HL-60/S4 treated with phorbol 12-myristate 13-acetate at 8.2 ng/mL for 4 days and 3 days (cell line): ENCODE measurements around the gene UBE2E2.

Experiments used
- in situ Hi-C: fragments of 300-500 bp; cut with MboI; formaldehyde crosslinking; loops from 2 replicates; pipeline ENCODE4 v1.15.0; 2022; ENCODE audit warnings: low sequenced_read_pairs

UBE2E2 gene

GRCh38 chr3:23468203-23468602 lies 265.1 kb downstream of the UBE2E2 start:
- in situ Hi-C loops = no loop called here

- in situ Hi-C loops = no loop called here
These were observed 271.6 kb downstream of the UBE2E2 start for GRCh38 chr3:23474580-23475357.

GRCh38 chr3:23475446-23475845 lies 272.3 kb downstream of the UBE2E2 start:
- in situ Hi-C loops = no loop called here

GRCh38 chr3:23479026-23479425 lies 275.9 kb downstream of the UBE2E2 start:
- in situ Hi-C loops = no loop called here

- in situ Hi-C loops = no loop called here
These were observed 276.6 kb downstream of the UBE2E2 start for GRCh38 chr3:23479615-23480328.

- in situ Hi-C loops = no loop called here
These were observed 277.2 kb downstream of the UBE2E2 start for GRCh38 chr3:23480329-23480714.

- in situ Hi-C loops = no loop called here
These were observed 278.0 kb downstream of the UBE2E2 start for GRCh38 chr3:23481011-23481615.

GRCh38 chr3:23481616-23482278 lies 278.6 kb downstream of the UBE2E2 start:
- in situ Hi-C loops = no loop called here

- in situ Hi-C loops = no loop called here
These were observed 281.3 kb downstream of the UBE2E2 start for GRCh38 chr3:23484386-23484785.

GRCh38 chr3:23485922-23486321 lies 282.8 kb downstream of the UBE2E2 start:
- in situ Hi-C loops = no loop called here

GRCh38 chr3:23487015-23487414 lies 283.9 kb downstream of the UBE2E2 start:
- in situ Hi-C loops = no loop called here

- in situ Hi-C loops = no loop called here
These were observed 285.5 kb downstream of the UBE2E2 start for GRCh38 chr3:23488618-23489017.

- in situ Hi-C loops = no loop called here
These were observed 286.4 kb downstream of the UBE2E2 start for GRCh38 chr3:23489300-23490158.

GRCh38 chr3:23490459-23490858 lies 287.3 kb downstream of the UBE2E2 start:
- in situ Hi-C loops = no loop called here

GRCh38 chr3:23492057-23492456 lies 288.9 kb downstream of the UBE2E2 start:
- in situ Hi-C loops = no loop called here

GRCh38 chr3:23493889-23494288 lies 290.8 kb downstream of the UBE2E2 start:
- in situ Hi-C loops = no loop called here

- in situ Hi-C loops = no loop called here
These were observed 291.8 kb downstream of the UBE2E2 start for GRCh38 chr3:23494967-23495366.

- in situ Hi-C loops = no loop called here
These were observed 292.4 kb downstream of the UBE2E2 start for GRCh38 chr3:23495507-23495906.

GRCh38 chr3:23496165-23496564 lies 293.0 kb downstream of the UBE2E2 start:
- in situ Hi-C loops = no loop called here

- in situ Hi-C loops = no loop called here
These were observed 294.0 kb downstream of the UBE2E2 start for GRCh38 chr3:23497156-23497555.
